Measurements from ENCODE around the gene KRTAP20-4. TPM values are rescaled to one million over a fixed set of nuclear protein-coding genes. Genes with fewer than 3 reads are reported as not detected.

KRTAP20-4 gene
- total RNA-seq, 1 donor from 2014 or later, result not detected

GRCh38 chr21:30628109-30628508 lies 7.7 kb downstream of the KRTAP20-4 start:
- no peak for DNase-seq (ENCODE audit: extremely low spot score, unreplicated experiment)
- Mint-ChIP-seq H3K4me1 (ENCODE audit: unreplicated experiment) (no peaks in the 10 kb centered on the region), H3K9me3 (no peaks in the 10 kb centered on the region), H3K27ac (no peak overlapping the region), H3K36me3 (no peaks in the 10 kb centered on the region), H3K4me3 (no peak overlapping the region), H3K27me3 (no peaks in the 10 kb centered on the region)
- no peak for TF ChIP-seq CTCF (conservative IDR thresholded peaks at IDR 0.05)

DNA sequence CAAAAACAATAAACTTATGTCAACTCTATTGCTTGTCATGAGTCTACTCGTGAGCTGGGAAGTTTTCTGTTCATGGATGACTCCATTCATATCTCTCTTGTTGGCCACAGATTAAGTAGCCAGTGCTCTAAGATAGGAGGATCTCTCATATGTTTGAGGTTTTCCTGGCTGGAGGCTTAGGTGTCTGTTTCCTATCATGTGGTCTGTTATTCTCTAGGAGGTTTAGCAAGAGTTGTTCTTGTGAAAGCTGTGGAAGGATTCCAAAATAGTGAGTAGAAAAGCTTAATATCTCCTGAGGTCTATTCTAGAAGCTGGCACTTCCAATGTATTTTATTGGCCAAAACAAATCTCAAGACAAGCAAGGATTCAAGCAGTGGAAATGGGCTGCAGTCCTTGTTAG lies 8.8 kb downstream of the KRTAP20-4 start:
- Mint-ChIP-seq H3K9me3 (no peaks in the 10 kb centered on the region), H3K4me1 (ENCODE audit: unreplicated experiment) (no peaks in the 10 kb centered on the region), H3K27me3 (no peaks in the 10 kb centered on the region), H3K4me3 (no peak overlapping the region), H3K27ac (no peak overlapping the region), H3K36me3 (no peaks in the 10 kb centered on the region)
- no peak for DNase-seq (ENCODE audit: extremely low spot score, unreplicated experiment)
- TF ChIP-seq CTCF (conservative IDR thresholded peaks at IDR 0.05), result no peak

DNA sequence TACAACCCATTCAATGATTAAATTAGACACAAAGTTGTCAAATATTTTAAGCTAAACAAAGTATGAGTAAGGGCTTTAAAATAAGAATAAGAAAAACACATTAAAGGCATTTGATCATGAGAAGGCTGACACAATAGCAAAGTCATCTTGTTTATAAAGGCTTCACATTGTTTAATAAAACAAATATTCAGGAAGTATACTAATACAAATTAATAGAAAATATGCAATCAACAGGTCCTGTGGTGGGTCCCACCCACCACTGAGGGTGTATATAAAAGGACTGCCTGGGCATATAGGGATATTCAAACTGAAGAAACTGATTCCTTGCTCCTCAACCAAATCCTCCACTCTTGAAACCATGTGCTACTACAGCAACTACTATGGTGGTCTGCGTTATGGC lies 14.5 kb downstream of the KRTAP20-4 start, which contains the start of gene KRTAP20-2:
Gene KRTAP20-2 (plus strand): TSS at position 301 of the 400 bp plus-strand sequence. CDS start 58 bp downstream, at position 359.
- H3K4me3 Mint-ChIP-seq, result no peak within 1 kb of the TSS

GRCh38 chr21:30638686-30639085 lies 18.3 kb downstream of the KRTAP20-4 start:
- H3K27me3 Mint-ChIP-seq, result no peaks in the 10 kb centered on the region

More for the DNA sequence above, 14.5 kb downstream of the KRTAP20-4 start, which contains the start of gene KRTAP20-2:
- Mint-ChIP-seq H3K27ac (no peak within 1 kb of the TSS), H3K36me3 (no peaks in the 10 kb centered on the region), H3K27me3 (no peaks in the 10 kb centered on the region), H3K4me1 (ENCODE audit: unreplicated experiment) (no peaks in the 10 kb centered on the region), H3K9me3 (no peaks in the 10 kb centered on the region)
- TF ChIP-seq CTCF (conservative IDR thresholded peaks at IDR 0.05), result no peak
- no peak for DNase-seq (ENCODE audit: extremely low spot score, unreplicated experiment)

GRCh38 chr21:30642564-30642963 lies 22.1 kb downstream of the KRTAP20-4 start, which contains the start of gene KRTAP20-3:
Gene KRTAP20-3, plus strand, starts transcription at chr21:30642864.
- H3K36me3 Mint-ChIP-seq, result no peaks in the 10 kb centered on the region
- no peak for DNase-seq (ENCODE audit: extremely low spot score, unreplicated experiment)
- no peaks in the 10 kb centered on the region for H3K9me3 Mint-ChIP-seq
- no peak for TF ChIP-seq CTCF (conservative IDR thresholded peaks at IDR 0.05)
- H3K27ac Mint-ChIP-seq, result no peak within 1 kb of the TSS
- no peaks in the 10 kb centered on the region for H3K4me1 Mint-ChIP-seq (ENCODE audit: unreplicated experiment)
- H3K27me3 Mint-ChIP-seq, result no peaks in the 10 kb centered on the region
- no peak within 1 kb of the TSS for H3K4me3 Mint-ChIP-seq

More at GRCh38 chr21:30638686-30639085, 18.3 kb downstream of the KRTAP20-4 start:
- no peaks in the 10 kb centered on the region for H3K36me3 Mint-ChIP-seq
- no peak overlapping the region for H3K27ac Mint-ChIP-seq
- H3K9me3 Mint-ChIP-seq, result no peaks in the 10 kb centered on the region
- no peak for DNase-seq (ENCODE audit: extremely low spot score, unreplicated experiment)
- H3K4me3 Mint-ChIP-seq, result no peak overlapping the region
- TF ChIP-seq CTCF (conservative IDR thresholded peaks at IDR 0.05), result no peak
- no peaks in the 10 kb centered on the region for H3K4me1 Mint-ChIP-seq (ENCODE audit: unreplicated experiment)
